Measurements from ENCODE around the gene KCNQ1.

The KCNQ1 gene

GRCh38 chr11:2423157-2424025 is 21.4 kb upstream of the KCNQ1 start:
- Histone ChIP-seq H3K27me3 (ENCODE audit: insufficient read depth, low read length) (no peaks in the 10 kb centered on the region), H3K4me1 (ENCODE audit: insufficient read depth, low read length, severe bottlenecking) (no peaks in the 10 kb centered on the region), H3K4me3 (ENCODE audit: low read depth, low read length, poor library complexity, severe bottlenecking) (no peak overlapping the region), H3K27ac (ENCODE audit: low read depth, low read length, poor library complexity, severe bottlenecking) (no peak overlapping the region), H3K79me2 (ENCODE audit: insufficient read depth, low read length) (no peaks in the 10 kb centered on the region), H3F3A (ENCODE audit: insufficient read depth, low read length) (no peaks in the 10 kb centered on the region), H3K9ac (ENCODE audit: low read length) (no peak overlapping the region), H2AFZ (ENCODE audit: low read length) (no peak overlapping the region), H3K9me2 (ENCODE audit: low read depth, low read length) (no peaks in the 10 kb centered on the region), H4K20me1 (ENCODE audit: insufficient read depth, low read length) (no peaks in the 10 kb centered on the region), H3K4me2 (ENCODE audit: low read length) (no peak overlapping the region), H3K36me3 (ENCODE audit: insufficient read depth, low read length) (no peaks in the 10 kb centered on the region), H3K9me3 (ENCODE audit: low read length) (no peaks in the 10 kb centered on the region)
- no peak for TF ChIP-seq CTCF (IDR thresholded peaks at IDR 0.05; ENCODE audit: low read length)
- no peak for TF ChIP-seq EZH2 (IDR thresholded peaks at IDR 0.05; ENCODE audit: borderline replicate concordance, low read length)

GRCh38 chr11:2424811-2425495 is 19.9 kb upstream of the KCNQ1 start:
- no peak for TF ChIP-seq EZH2 (IDR thresholded peaks at IDR 0.05; ENCODE audit: borderline replicate concordance, low read length)
- TF ChIP-seq CTCF (IDR thresholded peaks at IDR 0.05; ENCODE audit: low read length): no peak
- Histone ChIP-seq H3K4me1 (ENCODE audit: insufficient read depth, low read length, severe bottlenecking) (no peaks in the 10 kb centered on the region), H4K20me1 (ENCODE audit: insufficient read depth, low read length) (no peaks in the 10 kb centered on the region), H3K9ac (ENCODE audit: low read length) (no peak overlapping the region), H2AFZ (ENCODE audit: low read length) (no peak overlapping the region), H3K9me2 (ENCODE audit: low read depth, low read length) (no peaks in the 10 kb centered on the region), H3K4me2 (ENCODE audit: low read length) (no peak overlapping the region), H3K79me2 (ENCODE audit: insufficient read depth, low read length) (no peaks in the 10 kb centered on the region), H3K9me3 (ENCODE audit: low read length) (no peaks in the 10 kb centered on the region), H3K36me3 (ENCODE audit: insufficient read depth, low read length) (no peaks in the 10 kb centered on the region), H3F3A (ENCODE audit: insufficient read depth, low read length) (no peaks in the 10 kb centered on the region), H3K27ac (ENCODE audit: low read depth, low read length, poor library complexity, severe bottlenecking) (no peak overlapping the region), H3K4me3 (ENCODE audit: low read depth, low read length, poor library complexity, severe bottlenecking) (no peak overlapping the region), H3K27me3 (ENCODE audit: insufficient read depth, low read length) (no peaks in the 10 kb centered on the region)

GRCh38 chr11:2425506-2425905 is 19.3 kb upstream of the KCNQ1 start:
- Histone ChIP-seq H3K9me3 (ENCODE audit: low read length) (no peaks in the 10 kb centered on the region), H3K27ac (ENCODE audit: low read depth, low read length, poor library complexity, severe bottlenecking) (no peak overlapping the region), H3K4me3 (ENCODE audit: low read depth, low read length, poor library complexity, severe bottlenecking) (no peak overlapping the region), H3F3A (ENCODE audit: insufficient read depth, low read length) (no peaks in the 10 kb centered on the region), H3K79me2 (ENCODE audit: insufficient read depth, low read length) (no peaks in the 10 kb centered on the region), H3K9me2 (ENCODE audit: low read depth, low read length) (no peaks in the 10 kb centered on the region), H3K4me2 (ENCODE audit: low read length) (no peak overlapping the region), H2AFZ (ENCODE audit: low read length) (no peak overlapping the region), H3K4me1 (ENCODE audit: insufficient read depth, low read length, severe bottlenecking) (no peaks in the 10 kb centered on the region), H3K27me3 (ENCODE audit: insufficient read depth, low read length) (no peaks in the 10 kb centered on the region), H3K9ac (ENCODE audit: low read length) (no peak overlapping the region), H4K20me1 (ENCODE audit: insufficient read depth, low read length) (no peaks in the 10 kb centered on the region), H3K36me3 (ENCODE audit: insufficient read depth, low read length) (no peaks in the 10 kb centered on the region)
- TF ChIP-seq EZH2 (IDR thresholded peaks at IDR 0.05; ENCODE audit: borderline replicate concordance, low read length) (no peak), CTCF (IDR thresholded peaks at IDR 0.05; ENCODE audit: low read length) (no peak)
